SK-N-MC (cell line): ENCODE measurements around the gene TSHZ2.
"Not testable (repeated sequence)": the region's sequence is repeated elsewhere in the genome, so short reads cannot be mapped to it uniquely, and the experiment has no call there.

ENCODE experiments used
- DNase-seq: peaks from one replicate; pipeline ENCODE4 v3.0.0-alpha.2; 2011; ENCODE audit warnings: low read depth, low spot score
- H3K27ac ChIP-seq: fragments of 200-600 bp; sonication (generic); 2 replicates; pipeline ENCODE4 v1.5.1; 2016; ENCODE audit warnings: mixed run types
- H3K36me3 ChIP-seq: fragments of 200-600 bp; sonication (generic); 2 replicates; pipeline ENCODE4 v1.6.1; 2017; ENCODE audit warnings: antibody characterized with exemption, low read length, mixed read lengths; ENCODE audit not compliant: insufficient read depth
- H3K4me3 ChIP-seq: fragments of 200-600 bp; sonication (generic); 2 replicates; pipeline ENCODE4 v1.5.1; 2016
- H3K9ac ChIP-seq: fragments of 200-600 bp; sonication (generic); 2 replicates; pipeline ENCODE4 v1.8.0; 2017; ENCODE audit warnings: mixed run types, mixed read lengths; ENCODE audit not compliant: insufficient read length
- H3K9me3 ChIP-seq: fragments of 200-600 bp; sonication (generic); 2 replicates; pipeline ENCODE4 v1.6.1; 2017; ENCODE audit warnings: low read depth, mild to moderate bottlenecking, antibody characterized with exemption, low read length, moderate library complexity, mixed read lengths
- EZH2 ChIP-seq: fragments of 200-600 bp; sonication (generic); IDR thresholded peaks from one replicate; pipeline ENCODE4 v1.6.1; 2017; ENCODE audit warnings: antibody characterized with exemption
- FOXP2 ChIP-seq: optimal IDR thresholded peaks from 2 replicates; pipeline ENCODE3; 2011; ENCODE audit warnings: mild to moderate bottlenecking, moderate library complexity; ENCODE audit not compliant: insufficient read depth; ENCODE audit errors: extremely low read length, control extremely low read depth
- POLR2AphosphoS5 ChIP-seq: IDR thresholded peaks from 2 replicates; pipeline ENCODE4 v1.6.1; 2012; ENCODE audit warnings: mild to moderate bottlenecking, low read depth, low read length, borderline replicate concordance

The TSHZ2 gene

GRCh38 chr20:53527196-53527595, 555.0 kb downstream of the TSHZ2 start:
- Histone ChIP-seq H3K9me3 (no peaks in the 10 kb centered on the region), H3K36me3 (no peaks in the 10 kb centered on the region), H3K9ac (no peak overlapping the region), H3K4me3 (no peak overlapping the region), H3K27ac (no peak overlapping the region)
- no peak for DNase-seq
- no peak for TF ChIP-seq EZH2
- no peak for TF ChIP-seq POLR2AphosphoS5
- TF ChIP-seq FOXP2: no peak

- no peak overlapping the region for H3K4me3 ChIP-seq
- DNase-seq: no peak
- H3K9me3 ChIP-seq: no peaks in the 10 kb centered on the region
- no peak overlapping the region for H3K27ac ChIP-seq
- no peaks in the 10 kb centered on the region for H3K36me3 ChIP-seq
- no peak overlapping the region for H3K9ac ChIP-seq
- TF ChIP-seq EZH2 (no peak), POLR2AphosphoS5 (no peak), FOXP2 (no peak)
Observed at GRCh38 chr20:53529658-53530057, 557.5 kb downstream of the TSHZ2 start.

- Histone ChIP-seq H3K4me3 (no peak overlapping the region), H3K27ac (no peak overlapping the region), H3K36me3 (no peaks in the 10 kb centered on the region), H3K9ac (no peak overlapping the region), H3K9me3 (no peaks in the 10 kb centered on the region)
- no peak for TF ChIP-seq POLR2AphosphoS5
- TF ChIP-seq FOXP2: no peak
- no peak for TF ChIP-seq EZH2
- DNase-seq: no peak
Observed at GRCh38 chr20:53530440-53530839, 558.3 kb downstream of the TSHZ2 start.

- H3K4me3 ChIP-seq, H3K9me3 ChIP-seq, H3K36me3 ChIP-seq, H3K9ac ChIP-seq, H3K27ac ChIP-seq, DNase-seq: not testable (repeated sequence)
Observed at GRCh38 chr20:53532654-53533312, 560.6 kb downstream of the TSHZ2 start.

- H3K9ac ChIP-seq: no peak overlapping the region
- no peak for TF ChIP-seq POLR2AphosphoS5
- TF ChIP-seq FOXP2: no peak
- no peak for TF ChIP-seq EZH2
- no peak for DNase-seq
- H3K27ac ChIP-seq: no peak overlapping the region
- no peaks in the 10 kb centered on the region for H3K9me3 ChIP-seq
- H3K4me3 ChIP-seq: no peak overlapping the region
- H3K36me3 ChIP-seq: no peaks in the 10 kb centered on the region
Observed at GRCh38 chr20:53533500-53533899, 561.3 kb downstream of the TSHZ2 start.

- Histone ChIP-seq H3K9me3 (no peaks in the 10 kb centered on the region), H3K36me3 (no peaks in the 10 kb centered on the region), H3K4me3 (no peak overlapping the region), H3K9ac (no peak overlapping the region), H3K27ac (no peak overlapping the region)
- no peak for TF ChIP-seq FOXP2
- no peak for TF ChIP-seq POLR2AphosphoS5
- no peak for TF ChIP-seq EZH2
- no peak for DNase-seq
Observed at GRCh38 chr20:53534037-53534436, 561.9 kb downstream of the TSHZ2 start.

GRCh38 chr20:53535878-53536277, 563.7 kb downstream of the TSHZ2 start:
- H3K9ac ChIP-seq: no peak overlapping the region
- no peak overlapping the region for H3K27ac ChIP-seq
- no peaks in the 10 kb centered on the region for H3K9me3 ChIP-seq
- H3K4me3 ChIP-seq: no peak overlapping the region
- H3K36me3 ChIP-seq: no peaks in the 10 kb centered on the region
- no peak for DNase-seq
- TF ChIP-seq FOXP2 (no peak), POLR2AphosphoS5 (no peak), EZH2 (no peak)

- not testable (repeated sequence) for H3K4me3 ChIP-seq, H3K9me3 ChIP-seq, H3K36me3 ChIP-seq, DNase-seq, H3K27ac ChIP-seq, H3K9ac ChIP-seq
Observed at GRCh38 chr20:53536382-53536781, 564.2 kb downstream of the TSHZ2 start.

- no peak for DNase-seq
- Histone ChIP-seq H3K9ac (no peak overlapping the region), H3K9me3 (no peaks in the 10 kb centered on the region), H3K4me3 (no peak overlapping the region), H3K27ac (no peak overlapping the region), H3K36me3 (no peaks in the 10 kb centered on the region)
- TF ChIP-seq FOXP2 (no peak), POLR2AphosphoS5 (no peak), EZH2 (no peak)
Observed at GRCh38 chr20:53539516-53539915, 567.4 kb downstream of the TSHZ2 start.
